G401 (cell line): ENCODE results near the gene FOXP1. TPM values are rescaled to one million over a fixed set of nuclear protein-coding genes. Genes with fewer than 3 reads are reported as not detected.
A peak's percentile ranks its signal among the peaks of the same experiment; 100 is the strongest.

ENCODE experiments used
- DNase-seq: peaks from one replicate; pipeline ENCODE4 v3.0.0-alpha.2; 2015; ENCODE audit warnings: low spot score
- in situ Hi-C: cut with HindIII; loops from 2 replicates; pipeline ENCODE4 v1.10.0; 2016; ENCODE audit warnings: low sequenced_read_pairs, mixed read lengths
- total RNA-seq: library from RNA; depleted of rRNA; stranded (reverse); fragments of >200 nt; shearing (Covaris generic); gene quantifications from 2 replicates; pipeline ENCODE4 v1.2.3, GENCODE V29; 2014; rRNA removed

Gene FOXP1
- 1.1 and 9.7 TPM in 2 replicates for total RNA-seq

DNA sequence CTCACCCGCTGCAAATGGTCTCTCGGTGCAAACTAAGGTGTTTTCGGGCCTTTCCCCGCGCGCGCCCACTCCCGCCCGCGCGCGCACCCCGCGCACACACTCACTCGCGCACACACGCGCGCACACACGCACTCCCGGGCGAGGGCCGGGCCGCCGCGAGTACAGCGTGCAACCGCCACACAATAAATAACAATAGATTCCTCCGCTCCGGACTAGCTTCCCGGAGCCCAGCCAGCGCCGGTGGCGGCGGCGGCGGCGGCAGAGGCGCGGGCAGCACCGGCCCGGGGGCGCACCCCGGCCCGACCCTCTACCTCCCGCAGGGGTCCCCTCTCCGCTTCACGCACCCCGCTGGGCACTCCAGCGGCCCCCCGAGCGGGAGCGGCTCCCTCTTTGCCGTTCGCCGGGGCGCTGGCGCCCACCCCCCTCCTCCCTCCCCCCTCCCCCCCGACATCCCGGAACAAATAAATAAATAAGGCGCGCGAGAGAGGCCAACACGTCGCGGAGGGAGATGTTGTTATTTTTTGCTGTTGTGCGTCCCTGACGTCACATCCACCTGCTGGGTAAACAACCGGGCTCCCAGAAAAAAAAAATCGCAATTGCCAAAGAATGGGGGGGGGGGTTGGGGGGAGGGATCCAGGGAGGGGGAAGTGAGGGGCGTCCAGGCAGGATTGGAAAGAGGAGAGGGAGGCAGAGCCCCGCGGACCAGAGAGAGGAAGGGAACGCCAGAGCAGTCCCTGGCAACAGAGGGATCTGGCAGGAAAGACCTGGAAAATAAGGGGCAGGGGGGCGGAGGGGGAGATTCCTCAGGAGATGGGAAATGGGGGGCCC lies at the start of gene FOXP1:
TSS of gene FOXP1 (minus strand) at position 163 of the 828 bp plus-strand sequence. CDS start 385,347 bp downstream, outside the sequence.
- peak; percentile 75 for DNase-seq
- in situ Hi-C loops = no loop called here

DNA sequence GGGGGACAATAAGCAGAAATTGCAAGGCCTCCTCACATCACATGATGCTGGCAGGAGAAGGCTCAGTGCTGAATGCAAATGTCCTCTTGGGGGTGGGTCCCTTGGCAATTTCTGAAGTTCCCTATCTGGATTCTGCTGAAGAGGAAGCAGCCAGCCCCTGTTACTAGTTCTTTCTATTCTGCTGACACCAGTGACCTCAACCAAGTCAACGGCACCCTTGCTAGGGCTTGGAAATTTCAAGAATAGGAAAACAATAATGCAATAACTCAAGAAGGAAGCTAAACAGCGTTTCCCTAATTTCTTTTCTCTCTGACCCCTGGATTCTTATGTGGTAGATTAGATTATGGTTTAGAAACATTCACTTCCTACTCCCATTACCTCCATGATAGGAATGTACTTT lies 46.2 kb upstream of the FOXP1 start:
- in situ Hi-C loops = no loop called here
- DNase-seq = no peak

DNA sequence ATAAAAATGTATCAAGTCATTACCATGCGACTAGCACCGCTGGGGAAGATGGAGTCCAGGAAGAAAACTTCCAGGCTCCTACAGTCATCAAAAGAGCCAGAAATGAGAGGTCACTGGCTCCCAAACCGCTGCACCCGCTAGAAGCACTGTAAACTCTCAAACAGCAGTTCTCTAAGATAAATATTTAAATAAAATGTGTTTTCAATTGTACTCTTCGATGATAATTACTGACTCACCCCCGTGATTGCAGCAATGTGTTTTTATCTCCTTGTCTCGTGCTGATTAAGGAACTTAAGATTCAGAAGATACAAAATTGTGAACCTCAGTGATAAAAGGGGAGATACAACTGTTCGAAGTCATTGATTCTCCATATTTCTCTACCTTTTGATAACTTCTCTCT lies 45.8 kb upstream of the FOXP1 start:
- in situ Hi-C loops = no loop called here
- DNase-seq = no peak

- in situ Hi-C loops = no loop called here
- no peak for DNase-seq
These were observed 45.0 kb upstream of the FOXP1 start for GRCh38 chr3:71628522-71628921.

DNA sequence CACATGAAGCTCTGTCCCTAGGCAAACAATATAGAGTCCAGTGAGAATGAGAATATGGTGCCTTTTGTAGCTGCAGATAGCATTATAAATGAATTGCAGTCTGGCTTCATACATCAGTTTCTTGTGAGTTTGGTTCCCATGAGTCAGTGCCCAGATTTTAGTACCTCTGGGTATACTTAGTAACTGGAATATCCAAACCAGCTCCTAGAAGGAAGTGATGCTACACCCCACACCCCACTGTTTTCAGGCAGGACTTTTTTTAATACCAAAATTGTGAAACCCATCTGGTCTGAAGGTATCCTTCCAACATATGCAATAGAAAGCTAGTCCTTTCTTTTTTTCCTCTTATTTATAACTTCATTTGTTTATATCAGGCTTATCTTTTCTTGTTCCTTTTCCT lies 42.1 kb upstream of the FOXP1 start:
- in situ Hi-C loops = no loop called here
- no peak for DNase-seq

GRCh38 chr3:71621825-71622537 lies 38.5 kb upstream of the FOXP1 start:
- no peak for DNase-seq
- in situ Hi-C loops = no loop called here

DNA sequence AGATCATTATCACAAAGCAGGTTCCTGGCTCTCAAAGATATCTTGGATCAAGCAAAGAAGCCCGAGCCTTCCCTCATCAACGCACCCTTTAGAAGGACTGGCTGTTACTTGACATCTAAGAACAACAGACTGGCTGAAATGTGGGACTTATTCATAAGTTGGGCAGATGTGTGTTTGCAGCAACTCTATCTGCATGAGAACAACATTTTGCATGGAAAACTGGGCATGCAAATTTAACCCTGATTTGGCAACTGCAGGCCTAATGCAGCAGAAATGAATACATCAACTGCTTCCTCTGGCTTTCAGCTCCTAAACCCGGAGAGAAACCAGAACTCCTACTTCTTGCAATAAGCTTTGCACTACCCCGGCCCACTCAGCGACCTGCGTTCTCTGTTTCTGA lies 35.0 kb upstream of the FOXP1 start:
- no peak for DNase-seq
- in situ Hi-C loops = no loop called here

DNA sequence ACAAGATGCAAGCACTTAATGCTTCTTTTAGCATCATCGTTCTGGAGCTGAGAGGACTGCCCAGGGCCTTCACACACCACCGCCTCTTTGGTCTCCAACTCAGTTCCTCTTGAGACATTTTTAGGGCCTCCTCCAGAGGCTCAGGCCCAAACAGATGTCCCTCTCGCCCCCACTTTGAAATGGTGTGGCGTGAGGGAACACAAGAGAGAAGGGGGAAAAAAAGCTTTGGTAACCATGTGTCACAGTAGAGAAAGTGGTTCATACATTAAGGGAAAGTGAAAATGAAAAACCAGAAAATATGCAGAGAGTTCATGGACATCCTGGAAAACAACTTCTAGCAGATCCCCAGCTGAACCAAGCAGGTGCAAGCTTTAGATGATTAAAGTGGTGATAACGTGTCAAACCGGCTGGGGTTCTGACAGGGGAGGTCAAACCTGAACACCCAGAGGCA lies 33.1 kb upstream of the FOXP1 start:
- in situ Hi-C loops = no loop called here
- DNase-seq = no peak

DNA sequence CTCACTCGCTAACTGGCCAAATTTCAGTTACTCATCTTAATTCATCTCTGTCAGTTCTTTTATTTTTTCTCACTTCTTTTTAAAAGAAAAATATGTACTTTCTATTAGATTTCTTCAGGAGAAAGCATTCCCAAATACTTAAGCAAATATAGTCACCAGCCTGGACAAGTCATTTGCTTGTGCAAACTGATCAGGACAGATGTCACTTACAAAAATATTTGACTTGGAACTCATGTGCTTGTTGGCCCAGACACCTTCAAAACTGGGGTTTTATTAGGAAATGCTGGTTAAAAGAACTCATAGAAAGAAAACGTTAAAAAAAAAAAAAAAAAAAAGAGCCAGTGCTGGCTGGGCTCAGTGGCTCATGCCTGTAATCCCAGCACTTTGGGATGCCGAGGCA lies 31.3 kb upstream of the FOXP1 start:
- no peak for DNase-seq
- in situ Hi-C loops = no loop called here

DNA sequence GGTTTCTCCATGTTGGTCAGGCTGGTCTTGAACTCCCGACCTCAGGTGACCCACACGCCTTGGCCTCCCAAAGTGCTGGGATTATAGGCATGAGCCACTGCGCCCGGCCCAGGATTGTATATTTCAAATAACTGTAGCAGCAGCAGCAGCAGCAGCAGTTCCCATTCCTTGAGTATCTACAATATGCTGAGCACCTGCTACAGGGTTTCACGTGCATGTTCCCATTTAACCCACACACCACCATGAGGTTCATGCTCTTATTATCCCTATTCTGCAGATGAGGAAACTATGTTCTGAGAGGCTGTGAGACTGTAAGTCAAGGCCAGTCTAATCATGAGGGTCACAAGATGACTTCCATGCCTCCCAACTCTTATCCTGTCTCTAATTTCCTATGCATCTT lies 30.9 kb upstream of the FOXP1 start:
- no peak for DNase-seq
- in situ Hi-C loops = no loop called here

DNA sequence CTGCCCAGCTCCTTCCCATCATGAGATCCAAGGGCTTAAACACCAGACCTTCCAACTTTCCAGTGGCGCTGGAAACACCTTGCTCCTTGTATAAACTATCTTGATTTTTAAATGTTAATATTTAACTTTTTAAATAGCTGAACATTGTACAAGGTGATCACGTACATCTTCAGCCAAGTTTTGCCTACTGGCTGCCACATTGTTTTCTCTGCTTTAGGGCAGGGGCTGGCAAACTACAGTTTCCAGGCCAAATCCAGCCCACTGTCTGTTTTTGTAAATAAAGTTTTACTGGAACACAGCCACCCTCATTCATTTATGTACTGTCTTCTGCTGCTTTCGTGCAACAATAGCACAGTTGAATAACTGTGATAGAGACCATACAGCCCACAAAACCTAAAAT lies 27.6 kb upstream of the FOXP1 start:
- DNase-seq = no peak
- in situ Hi-C loops = no loop called here

GRCh38 chr3:71607364-71607763 lies 23.8 kb upstream of the FOXP1 start:
- no peak for DNase-seq
- in situ Hi-C loops = no loop called here

DNA sequence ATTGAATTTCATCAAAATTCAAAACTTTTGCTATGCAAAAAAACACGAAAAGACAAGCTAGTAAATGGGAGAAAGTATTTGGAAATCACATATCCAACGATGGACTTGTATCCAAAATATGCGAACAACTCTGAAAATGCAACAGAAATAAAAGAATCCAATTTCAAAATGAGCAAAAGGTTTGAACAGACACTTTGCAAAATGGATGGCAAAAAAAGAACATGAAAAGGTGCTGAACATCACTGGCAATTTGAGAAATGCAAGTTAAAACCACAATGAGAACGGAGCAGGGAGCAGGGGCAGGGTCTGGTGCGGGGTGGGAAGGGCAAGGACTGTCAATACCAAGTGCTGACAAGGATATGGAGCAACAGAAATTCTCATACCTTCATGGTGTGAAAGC lies 23.1 kb upstream of the FOXP1 start:
- in situ Hi-C loops = no loop called here
- DNase-seq = no peak

- DNase-seq = no peak
- in situ Hi-C loops = no loop called here
These were observed 18.7 kb upstream of the FOXP1 start for GRCh38 chr3:71602256-71602655.

- in situ Hi-C loops = no loop called here
- DNase-seq = no peak
These were observed 18.3 kb upstream of the FOXP1 start for GRCh38 chr3:71601811-71602210.

- DNase-seq = no peak
- in situ Hi-C loops = no loop called here
These were observed 17.2 kb upstream of the FOXP1 start for GRCh38 chr3:71600646-71601288.

GRCh38 chr3:71599416-71599815 lies 15.9 kb upstream of the FOXP1 start:
- DNase-seq = no peak
- in situ Hi-C loops = no loop called here

DNA sequence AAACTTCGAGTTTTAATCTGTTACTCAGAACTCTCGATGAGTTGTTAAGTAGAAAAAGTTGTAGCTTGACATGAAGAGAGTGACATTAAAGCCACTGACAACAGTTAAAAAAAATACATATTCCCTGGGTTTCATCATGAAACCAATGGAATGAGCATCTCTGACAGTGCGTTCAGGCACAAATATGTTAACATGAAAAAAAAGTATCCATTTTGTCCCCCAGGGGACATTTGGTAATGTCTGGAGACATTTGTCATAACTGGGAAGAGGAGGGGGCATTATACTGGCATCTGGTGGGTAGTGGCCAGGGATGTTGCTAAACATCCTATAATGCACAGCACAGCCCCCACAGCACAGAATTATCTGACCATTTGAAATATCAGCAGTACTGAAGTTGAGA lies 14.8 kb upstream of the FOXP1 start:
- in situ Hi-C loops = no loop called here
- DNase-seq = no peak

DNA sequence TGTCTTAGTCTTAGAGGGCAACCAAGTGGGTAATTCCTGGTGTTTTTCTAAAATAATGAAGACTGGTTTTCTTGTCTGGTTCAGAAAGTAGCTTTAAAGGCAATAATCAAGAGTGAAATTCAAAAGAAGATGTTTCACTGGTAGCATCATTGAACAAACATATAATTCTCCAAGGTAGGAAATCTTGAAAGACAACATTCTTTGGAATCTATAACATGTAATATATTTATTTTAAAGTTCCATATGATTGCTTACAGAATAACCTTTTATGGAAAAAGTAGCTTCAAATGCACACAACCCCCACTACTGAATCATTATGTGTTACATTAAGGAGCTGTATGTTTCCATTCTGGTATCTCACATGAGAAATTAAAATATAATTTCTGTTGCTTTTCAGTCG lies 13.8 kb upstream of the FOXP1 start:
- in situ Hi-C loops = no loop called here

GRCh38 chr3:71593106-71593505 lies 9.6 kb upstream of the FOXP1 start:
- no peak for DNase-seq
- in situ Hi-C loops = loop anchor here (5.0 kb wide), 1 partner anchor 99 kb away; no protein-coding TSS in a partner anchor

More for the DNA sequence above, 13.8 kb upstream of the FOXP1 start:
- DNase-seq = no peak
